Activated CD4-positive, alpha-beta T cell treated with anti-CD3 and anti-CD28 coated beads for 36 hours (primary cell): Measurements from ENCODE around the gene CDK14. TPM values are rescaled to one million over a fixed set of nuclear protein-coding genes. Genes with fewer than 3 reads are reported as not detected.
"Not testable (repeated sequence)": the region's sequence is repeated elsewhere in the genome, so short reads cannot be mapped to it uniquely, and the experiment has no call there.

Experiments
- ATAC-seq: fragments of 200-7000 bp; cut with Tn5 transposase; one replicate; pipeline ENCODE4 v1.10.0; 2021; ENCODE audit warnings: mild to moderate bottlenecking, moderate library complexity
- CTCF ChIA-PET: fragments of 350-600 bp; sonication (Branson Sonifier 250); formaldehyde crosslinking; loops from one replicate; lab custom pipeline; 2021; ENCODE audit warnings: antibody characterized with exemption; lab: Charles Lee
- POLR2A ChIA-PET: fragments of 350-600 bp; sonication (Branson Sonifier 250); formaldehyde crosslinking; loops from one replicate; lab custom pipeline; 2021; ENCODE audit warnings: antibody characterized with exemption, inconsistent platforms; lab: Charles Lee
- DNase-seq: peaks from one replicate; pipeline ENCODE4 v3.0.0-alpha.2; 2020
- H3K27ac Mint-ChIP-seq: one replicate; pipeline ENCODE4 v1.8.0; 2021; ENCODE audit warnings: mixed read lengths
- H3K27me3 Mint-ChIP-seq: one replicate; pipeline ENCODE4 v1.8.0; 2021; ENCODE audit warnings: mixed read lengths
- H3K36me3 Mint-ChIP-seq: one replicate; pipeline ENCODE4 v1.8.0; 2021; ENCODE audit warnings: low read depth, mixed read lengths
- H3K4me1 Mint-ChIP-seq: one replicate; pipeline ENCODE4 v1.8.0; 2021; ENCODE audit warnings: mixed read lengths
- H3K4me3 Mint-ChIP-seq: one replicate; pipeline ENCODE4 v1.8.0; 2021; ENCODE audit warnings: mild to moderate bottlenecking, moderate library complexity, mixed read lengths
- H3K9me3 Mint-ChIP-seq: one replicate; pipeline ENCODE4 v1.8.0; 2021; ENCODE audit warnings: low read depth, mixed read lengths
- intact Hi-C, 2 experiments: fragments of 100-400 bp; cut with DNase I in 1 of 2; cut with micrococcal nuclease in 1 of 2; formaldehyde crosslinking; loops; one replicate each; pipeline versions ENCODE4 v1.14.2 to v1.15.1; 2022 to 2024; cut with DNase I, micrococcal nuclease
- total RNA-seq, 2 experiments: library from RNA; stranded (reverse); gene quantifications; one replicate each; pipeline ENCODE4 v1.2.3, GENCODE V29; 2021

Gene CDK14
- total RNA-seq, 2 experiments from 2014 or later = 0.80 to 0.84 TPM

GRCh38 chr7:91164506-91164905 is 568.4 kb downstream of the CDK14 start:
- Mint-ChIP-seq H3K27ac (no peak overlapping the region), H3K4me1 (no peaks in the 10 kb centered on the region), H3K36me3 (no peaks in the 10 kb centered on the region), H3K4me3 (no peak overlapping the region), H3K27me3 (no peaks in the 10 kb centered on the region), H3K9me3 (no peaks in the 10 kb centered on the region)
- POLR2A ChIA-PET = no interaction called here
- intact Hi-C loops = no loop called here
- CTCF ChIA-PET = no interaction called here
- ATAC-seq (no peak), DNase-seq (no peak)

GRCh38 chr7:91165006-91165845 is 569.1 kb downstream of the CDK14 start:
- H3K4me1 Mint-ChIP-seq = no peaks in the 10 kb centered on the region
- CTCF ChIA-PET = no interaction called here
- ATAC-seq = peak; percentile 39

GRCh38 chr7:91165846-91166230 is 569.7 kb downstream of the CDK14 start:
- CTCF ChIA-PET = no interaction called here
- Mint-ChIP-seq H3K27me3 (no peaks in the 10 kb centered on the region), H3K9me3 (no peaks in the 10 kb centered on the region), H3K27ac (no peak overlapping the region), H3K4me3 (no peak overlapping the region), H3K36me3 (no peaks in the 10 kb centered on the region), H3K4me1 (no peaks in the 10 kb centered on the region)
- intact Hi-C loops = no loop called here
- DNase-seq (no peak), ATAC-seq (no peak)
- POLR2A ChIA-PET = no interaction called here

More at GRCh38 chr7:91165006-91165845, 569.1 kb downstream of the CDK14 start:
- POLR2A ChIA-PET = no interaction called here
- intact Hi-C loops = no loop called here
- H3K27me3 Mint-ChIP-seq = no peaks in the 10 kb centered on the region
- no peaks in the 10 kb centered on the region for H3K9me3 Mint-ChIP-seq
- no peaks in the 10 kb centered on the region for H3K36me3 Mint-ChIP-seq
- no peak overlapping the region for H3K27ac Mint-ChIP-seq
- H3K4me3 Mint-ChIP-seq = no peak overlapping the region
- no peak for DNase-seq

GRCh38 chr7:91168871-91169829 is 573.0 kb downstream of the CDK14 start:
- no peaks in the 10 kb centered on the region for H3K4me1 Mint-ChIP-seq
- ATAC-seq = no peak
- ChIA-PET CTCF (no interaction called here), POLR2A (no interaction called here)
- H3K27ac Mint-ChIP-seq = no peak overlapping the region
- intact Hi-C loops = no loop called here
- no peaks in the 10 kb centered on the region for H3K27me3 Mint-ChIP-seq
- H3K36me3 Mint-ChIP-seq = no peaks in the 10 kb centered on the region
- H3K4me3 Mint-ChIP-seq = no peak overlapping the region
- DNase-seq = no peak
- no peaks in the 10 kb centered on the region for H3K9me3 Mint-ChIP-seq

GRCh38 chr7:91169830-91170191 is 573.7 kb downstream of the CDK14 start:
- ChIA-PET CTCF (no interaction called here), POLR2A (no interaction called here)
- ATAC-seq = no peak
- Mint-ChIP-seq H3K27ac (no peak overlapping the region), H3K27me3 (no peaks in the 10 kb centered on the region), H3K9me3 (no peaks in the 10 kb centered on the region), H3K36me3 (no peaks in the 10 kb centered on the region), H3K4me3 (no peak overlapping the region), H3K4me1 (no peaks in the 10 kb centered on the region)
- DNase-seq = no peak
- intact Hi-C loops = no loop called here

GRCh38 chr7:91173265-91173664 is 577.1 kb downstream of the CDK14 start:
- CTCF ChIA-PET, POLR2A ChIA-PET, H3K4me3 Mint-ChIP-seq, H3K27me3 Mint-ChIP-seq, ATAC-seq, H3K9me3 Mint-ChIP-seq, intact Hi-C loops, H3K36me3 Mint-ChIP-seq, H3K27ac Mint-ChIP-seq, H3K4me1 Mint-ChIP-seq, DNase-seq: not testable (repeated sequence)

GRCh38 chr7:91180746-91181145 is 584.6 kb downstream of the CDK14 start:
- ATAC-seq (no peak), DNase-seq (no peak)
- ChIA-PET POLR2A (no interaction called here), CTCF (no interaction called here)
- Mint-ChIP-seq H3K27me3 (peaks cover 2% of the 10 kb centered on the region), H3K4me3 (no peak overlapping the region), H3K4me1 (no peaks in the 10 kb centered on the region), H3K36me3 (no peaks in the 10 kb centered on the region), H3K9me3 (no peaks in the 10 kb centered on the region), H3K27ac (no peak overlapping the region)
- intact Hi-C loops = no loop called here

GRCh38 chr7:91181949-91182348 is 585.8 kb downstream of the CDK14 start:
- H3K4me3 Mint-ChIP-seq = no peak overlapping the region
- H3K36me3 Mint-ChIP-seq = no peaks in the 10 kb centered on the region
- ATAC-seq = no peak
- H3K27ac Mint-ChIP-seq = no peak overlapping the region
- H3K27me3 Mint-ChIP-seq = peaks cover 2% of the 10 kb centered on the region
- intact Hi-C loops = no loop called here
- POLR2A ChIA-PET = no interaction called here
- DNase-seq = no peak
- CTCF ChIA-PET = no interaction called here
- no peaks in the 10 kb centered on the region for H3K4me1 Mint-ChIP-seq
- no peaks in the 10 kb centered on the region for H3K9me3 Mint-ChIP-seq

GRCh38 chr7:91182819-91183764 is 587.0 kb downstream of the CDK14 start:
- intact Hi-C loops = no loop called here
- Mint-ChIP-seq H3K27ac (no peak overlapping the region), H3K9me3 (no peaks in the 10 kb centered on the region), H3K4me3 (no peak overlapping the region), H3K4me1 (no peaks in the 10 kb centered on the region), H3K27me3 (peaks cover 2% of the 10 kb centered on the region), H3K36me3 (no peaks in the 10 kb centered on the region)
- ChIA-PET CTCF (no interaction called here), POLR2A (no interaction called here)
- ATAC-seq = peak; percentile 49
- no peak for DNase-seq

- Mint-ChIP-seq H3K36me3 (no peaks in the 10 kb centered on the region), H3K9me3 (no peaks in the 10 kb centered on the region), H3K4me3 (no peak overlapping the region), H3K4me1 (no peaks in the 10 kb centered on the region), H3K27me3 (peaks cover 2% of the 10 kb centered on the region), H3K27ac (no peak overlapping the region)
- ATAC-seq (no peak), DNase-seq (no peak)
- POLR2A ChIA-PET = no interaction called here
- CTCF ChIA-PET = no interaction called here
- intact Hi-C loops = no loop called here
These were observed 589.6 kb downstream of the CDK14 start for GRCh38 chr7:91185771-91186170.

GRCh38 chr7:91187061-91187460 is 590.9 kb downstream of the CDK14 start:
- no peak for DNase-seq
- ATAC-seq = no peak
- ChIA-PET CTCF (no interaction called here), POLR2A (no interaction called here)
- Mint-ChIP-seq H3K27ac (no peak overlapping the region), H3K9me3 (no peaks in the 10 kb centered on the region), H3K27me3 (peaks cover 2% of the 10 kb centered on the region), H3K4me3 (no peak overlapping the region), H3K36me3 (no peaks in the 10 kb centered on the region), H3K4me1 (no peaks in the 10 kb centered on the region)
- intact Hi-C loops = no loop called here
